Stimulated activated CD8-positive, alpha-beta memory T cell treated with anti-CD3 and anti-CD28 coated beads, Interleukin-12 subunit alpha, Interleukin-12 subunit beta, amount 100 ng/mL, for 4 hours (primary cell): ENCODE measurements around the gene KIF1A.
"Not testable (repeated sequence)": the region's sequence is repeated elsewhere in the genome, so short reads cannot be mapped to it uniquely, and the experiment has no call there.

Experiments used
- DNase-seq: peaks from one replicate; pipeline ENCODE4 v3.0.0-alpha.2; 2020; ENCODE audit warnings: low read depth

The KIF1A gene

DNA sequence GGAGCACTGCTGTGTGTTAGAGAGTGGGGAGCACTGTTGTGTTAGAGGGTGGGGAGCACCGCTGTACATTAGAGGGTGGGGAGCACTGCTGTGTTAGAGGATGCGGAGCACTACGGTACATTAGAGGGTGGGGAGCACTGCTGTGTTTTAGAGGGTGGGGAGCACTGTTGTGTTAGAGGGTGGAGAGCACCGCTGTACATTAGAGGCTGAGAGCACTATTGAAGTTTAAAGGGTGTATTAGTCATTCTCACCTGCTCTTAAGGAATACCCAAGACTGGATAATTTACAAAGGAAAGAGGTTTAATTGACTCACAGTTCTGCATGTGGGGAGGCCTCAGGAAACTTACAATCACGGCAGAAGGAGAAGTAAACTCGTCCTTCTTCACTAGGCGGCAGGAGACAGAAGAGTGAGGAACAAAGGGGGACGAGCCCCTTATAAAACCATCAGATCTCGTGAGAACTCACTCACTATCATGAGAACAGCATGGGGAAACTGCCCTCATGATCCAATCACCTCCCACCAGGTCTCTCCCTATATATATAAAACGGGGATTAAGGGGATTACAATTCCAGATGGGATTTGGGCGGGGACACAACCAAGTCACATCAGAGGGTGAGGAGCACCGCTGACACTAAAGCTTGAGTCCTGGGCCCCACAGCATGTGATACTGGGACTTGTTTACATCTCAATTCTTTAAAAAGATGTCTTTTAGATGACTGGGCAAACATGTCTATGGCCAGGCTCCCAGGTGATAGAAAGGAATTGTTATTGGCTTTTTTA lies 29.1 kb upstream of the KIF1A start:
- no peak for DNase-seq

- DNase-seq = no peak
Observed at GRCh38 chr2:240847817-240848216, 27.8 kb upstream of the KIF1A start.

DNA sequence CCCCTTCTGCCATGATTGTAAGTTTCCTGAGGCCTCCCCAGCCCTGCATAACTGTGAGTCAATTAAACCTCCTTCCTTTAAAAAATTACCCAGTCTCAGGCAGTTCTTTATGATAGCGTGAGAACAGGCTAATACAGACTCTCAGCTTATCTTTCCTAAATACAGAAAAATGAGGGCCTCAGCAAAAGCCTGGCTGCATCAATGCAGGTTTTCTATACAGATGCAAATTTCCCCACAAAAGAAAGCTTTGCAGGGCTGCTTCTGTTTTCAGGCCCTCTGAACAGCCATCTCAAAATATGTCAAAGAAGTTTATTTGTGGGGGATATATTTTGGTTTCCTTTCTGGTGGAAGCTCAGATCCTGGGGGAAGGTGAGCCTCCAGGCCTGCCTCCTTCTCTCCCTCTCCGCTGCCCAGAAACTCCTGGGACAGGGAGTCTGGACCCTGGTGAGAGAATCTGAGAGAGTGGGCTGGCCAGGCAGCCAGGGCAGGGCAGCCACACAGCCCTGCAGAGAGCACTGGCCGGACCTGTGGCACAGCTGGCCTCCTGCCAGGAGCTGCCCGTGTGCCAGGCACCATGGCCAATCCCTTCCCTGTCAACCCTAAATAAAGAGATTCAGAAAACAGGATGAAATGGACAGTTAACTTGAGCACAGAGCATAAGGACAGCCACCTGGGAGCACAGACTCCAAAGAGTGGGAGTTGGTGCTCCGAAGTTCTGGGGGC lies 27.0 kb upstream of the KIF1A start:
- no peak for DNase-seq

GRCh38 chr2:240846309-240846708 lies 26.3 kb upstream of the KIF1A start:
- DNase-seq = not testable (repeated sequence)

DNA sequence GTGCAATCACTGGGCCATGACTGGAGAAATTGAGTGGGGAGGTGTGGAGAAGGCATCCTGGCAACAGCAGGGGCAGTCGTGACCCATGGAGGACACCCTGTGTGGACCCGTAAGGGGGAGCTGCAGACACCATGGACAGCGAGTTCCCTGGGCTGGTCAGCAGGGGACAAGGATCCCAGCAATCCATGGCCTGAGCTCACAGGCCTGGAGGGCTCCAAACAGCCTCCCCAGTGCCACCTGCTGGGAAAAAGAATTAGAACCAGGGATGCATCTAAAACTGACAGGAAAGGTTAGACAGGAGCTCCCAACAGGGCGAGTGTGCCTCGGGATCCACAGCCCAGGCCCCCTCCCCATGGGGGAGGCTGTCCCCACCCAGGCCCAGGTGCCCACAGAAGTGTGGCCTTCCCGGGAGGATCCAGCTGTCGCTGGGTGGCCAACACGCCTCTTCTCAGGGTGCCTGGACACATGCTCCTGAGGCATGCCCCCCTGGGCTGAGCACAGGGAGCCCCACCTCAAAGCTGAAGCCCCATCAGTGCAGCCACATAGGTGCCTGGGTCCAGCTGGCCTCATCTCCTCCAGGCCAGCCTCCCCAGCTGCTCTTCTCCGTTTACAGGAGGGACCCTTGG lies 20.5 kb upstream of the KIF1A start:
- DNase-seq = no peak

DNA sequence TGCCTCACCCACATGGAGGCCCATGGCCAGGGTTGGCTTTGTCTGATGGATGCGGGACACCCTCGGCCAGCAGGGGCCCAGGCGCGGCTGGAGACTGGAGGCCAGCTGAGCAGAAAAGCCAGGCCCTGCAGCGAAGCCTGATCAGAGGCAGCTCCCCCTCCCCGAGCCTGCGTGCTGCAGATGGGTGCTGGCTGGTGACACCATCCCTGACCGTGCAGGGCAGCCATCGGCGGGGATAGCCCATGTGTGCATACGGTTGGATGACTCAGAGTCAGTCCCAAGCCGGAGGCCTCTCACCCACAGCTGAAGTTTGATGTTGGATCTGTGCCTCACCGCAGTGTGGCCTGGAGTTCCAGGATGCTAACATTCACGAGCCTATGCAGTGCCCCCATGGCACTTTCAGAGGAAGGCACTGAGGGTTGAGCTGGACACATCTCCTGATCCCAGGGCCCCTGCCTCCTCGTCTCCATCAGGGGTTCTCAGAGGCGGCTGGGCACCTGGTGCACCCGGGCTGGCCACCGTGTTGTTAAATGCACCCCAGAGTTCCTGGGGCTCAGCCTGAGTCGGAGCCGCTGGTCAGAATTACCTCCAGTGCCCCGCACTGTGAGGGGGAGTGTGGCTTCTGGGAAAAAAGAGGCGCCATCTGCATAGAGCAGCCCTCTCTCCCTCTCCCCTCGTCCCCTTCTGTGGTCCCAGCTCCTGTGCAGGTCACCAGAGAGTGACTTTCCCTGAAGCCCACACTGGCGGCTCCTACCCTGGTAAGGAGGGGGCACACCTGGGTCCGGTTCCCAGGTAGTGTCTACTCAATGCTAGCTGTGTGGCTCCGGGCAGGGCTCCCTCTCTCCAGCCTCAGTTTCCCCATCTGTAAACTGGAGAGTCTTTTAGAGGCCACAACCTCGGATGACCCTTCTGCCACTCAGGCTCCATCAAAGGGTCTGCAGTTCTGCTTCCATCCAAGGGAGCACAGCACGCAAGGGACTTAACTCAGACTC lies 19.4 kb upstream of the KIF1A start:
- no peak for DNase-seq

GRCh38 chr2:240837621-240838020 lies 17.6 kb upstream of the KIF1A start:
- DNase-seq = no peak

- DNase-seq = no peak
Observed at GRCh38 chr2:240836781-240837467, 16.9 kb upstream of the KIF1A start.

- no peak for DNase-seq
Observed at GRCh38 chr2:240835528-240835927, 15.5 kb upstream of the KIF1A start.

GRCh38 chr2:240834377-240834975 lies 14.5 kb upstream of the KIF1A start:
- no peak for DNase-seq

- DNase-seq = no peak
Observed at GRCh38 chr2:240833724-240834285, 13.8 kb upstream of the KIF1A start.

DNA sequence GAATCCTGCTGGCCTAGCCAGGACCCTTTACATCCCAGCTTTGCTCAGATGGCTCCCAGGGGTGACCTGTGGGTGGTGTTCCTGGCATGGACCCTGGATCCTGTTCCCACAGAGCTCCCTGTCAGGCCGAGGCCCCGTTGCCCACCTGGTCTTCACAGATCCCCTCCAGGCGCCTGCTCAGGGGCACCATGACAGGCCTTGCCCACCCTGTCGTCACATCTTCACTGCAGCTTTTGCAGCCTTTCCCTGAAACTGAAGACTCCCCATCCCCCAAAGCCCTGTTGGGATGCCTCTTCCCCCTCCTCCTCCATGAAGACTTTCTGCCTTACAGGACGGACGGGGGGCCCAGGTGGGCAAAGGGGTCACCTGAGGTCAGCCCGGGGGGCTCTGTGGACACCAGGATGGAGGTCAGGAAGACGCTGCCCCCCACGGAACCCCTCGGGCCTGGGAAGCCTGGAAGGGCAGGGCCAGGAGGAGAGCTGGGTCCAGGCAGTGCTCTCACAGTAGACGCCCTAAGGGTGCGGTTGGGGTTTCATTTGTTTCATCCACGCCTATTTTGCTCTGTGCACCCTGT lies 13.0 kb upstream of the KIF1A start:
- no peak for DNase-seq

DNA sequence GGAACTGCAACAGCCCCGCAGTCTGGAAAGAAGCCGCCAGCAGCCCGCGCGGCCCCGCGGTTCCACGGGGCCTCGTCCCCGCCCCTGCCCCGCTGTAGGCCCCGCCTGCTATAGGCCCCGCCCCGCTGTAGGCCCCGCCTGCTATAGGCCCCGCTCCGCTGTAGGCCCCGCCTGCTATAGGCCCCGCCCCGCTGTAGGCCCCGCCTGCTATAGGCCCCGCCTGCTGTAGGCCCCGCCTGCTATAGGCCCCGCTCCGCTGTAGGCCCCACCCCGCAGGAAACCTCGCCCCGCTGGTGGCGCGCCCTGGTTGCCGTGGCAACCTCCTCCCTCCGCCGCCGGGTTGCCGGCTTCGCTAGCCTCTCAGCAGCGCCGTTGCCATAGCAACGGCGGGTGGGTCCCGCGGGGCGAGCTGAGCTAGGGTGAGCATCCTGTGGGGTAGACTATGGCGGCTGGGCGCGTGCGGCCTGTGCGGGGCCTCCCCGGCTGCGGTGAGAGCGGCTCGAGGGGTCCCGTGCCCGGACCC lies 12.2 kb upstream of the KIF1A start:
- peak; percentile 95 for DNase-seq

GRCh38 chr2:240831594-240832204 lies 11.7 kb upstream of the KIF1A start:
- DNase-seq = no peak

GRCh38 chr2:240825476-240825875 lies 5.5 kb upstream of the KIF1A start:
- DNase-seq = no peak

- no peak for DNase-seq
Observed at GRCh38 chr2:240823449-240824336, 3.7 kb upstream of the KIF1A start.

GRCh38 chr2:240822280-240822847 lies 2.3 kb upstream of the KIF1A start:
- DNase-seq = no peak

GRCh38 chr2:240821429-240821778 lies 1.4 kb upstream of the KIF1A start:
- DNase-seq = no peak
